HCT116 (cell line): ENCODE results near the gene PARD6G. TPM values are rescaled to one million over a fixed set of nuclear protein-coding genes. Genes with fewer than 3 reads are reported as not detected.

Experiments
- ATAC-seq: fragments of 200-7000 bp; cut with Tn5 transposase; 2 replicates; pipeline ENCODE4 v1.9.1; 2020; ENCODE audit warnings: mild to moderate bottlenecking, moderate library complexity
- BruUV-seq: library from RNA; stranded (reverse); fragments of 400-500 nt; replicated peaks from 2 replicates; lab custom pipeline; 2021; lab: Mats Ljungman, UMichigan
- CTCF ChIA-PET: fragments of 300-600 bp; sonication (Branson Sonifier 250); formaldehyde crosslinking; loops from one replicate; lab custom pipeline; 2021; ENCODE audit warnings: antibody characterized with exemption; lab: Charles Lee
- POLR2A ChIA-PET: fragments of 300-600, 350-600 bp; sonication (Branson Sonifier 250); formaldehyde crosslinking; loops from one replicate; lab custom pipeline; 2021; ENCODE audit warnings: antibody characterized with exemption; lab: Charles Lee
- RAD21 ChIA-PET, 2 experiments: fragments of 300-600 bp; sonication (Branson Sonifier 250); formaldehyde crosslinking; loops; one replicate each; lab custom pipeline; 2023; ENCODE audit warnings: low total read pairs in 2 of 2; ENCODE audit not compliant: uncharacterized antibody in 2 of 2, unreplicated experiment in 2 of 2, low non-redundant PET in 1 of 2; lab: Charles Lee
- DNase-seq: peaks from one replicate; pipeline ENCODE4 v3.0.0-alpha.2; 2010; ENCODE audit warnings: low read depth, low spot score
- H2AFZ ChIP-seq: fragments of 200-600 bp; shearing (Covaris generic), sonication (generic); 2 replicates; pipeline ENCODE4 v1.6.1; 2017; ENCODE audit warnings: low read depth, mixed run types, mixed read lengths, antibody characterized with exemption, low read length; ENCODE audit not compliant: poor library complexity, severe bottlenecking
- H3K27ac ChIP-seq: 2 replicates; pipeline ENCODE4 v1.5.1; 2012; ENCODE audit warnings: low read depth, low read length
- H3K27me3 ChIP-seq: fragments of 200-600 bp; sonication (generic); 2 replicates; pipeline ENCODE4 v1.6.1; 2016; ENCODE audit warnings: mixed run types, low read length, mixed read lengths; ENCODE audit not compliant: insufficient read depth
- H3K36me3 ChIP-seq, 2 experiments: fragments of 200-500 bp in 1 of 2; fragments of 200-600 bp in 1 of 2; sonication (Bioruptor generic) in 1 of 2; sonication (generic) in 1 of 2; 2 replicates each; pipeline versions ENCODE4 v1.5.1 to v1.6.1; 2014 to 2016; ENCODE audit warnings: low read length in 2 of 2, inconsistent platforms in 1 of 2, mixed read lengths in 1 of 2, mixed run types in 1 of 2; ENCODE audit not compliant: insufficient read depth in 2 of 2, control insufficient read depth in 1 of 2
- H3K4me1 ChIP-seq, 2 experiments: fragments of 200-600 bp in 1 of 2; sonication (generic) in 1 of 2; 2 replicates each; pipeline versions ENCODE4 v1.5.1 to v1.6.1; 2012 to 2017; ENCODE audit warnings: low read length in 2 of 2, inconsistent platforms in 1 of 2, mild to moderate bottlenecking in 1 of 2, mixed read lengths in 1 of 2, mixed run types in 1 of 2, moderate library complexity in 1 of 2; ENCODE audit not compliant: insufficient read depth in 2 of 2, control insufficient read depth in 1 of 2
- H3K4me2 ChIP-seq: fragments of 200-600 bp; sonication (generic); 2 replicates; pipeline ENCODE4 v1.6.1; 2017; ENCODE audit warnings: mixed run types, low read length, mixed read lengths
- H3K4me3 ChIP-seq, 2 experiments: fragments of 200-600 bp in 1 of 2; sonication (generic) in 1 of 2; replicated peaks in 1 of 2; 2 replicates each; pipeline ENCODE4 v1.5.1; 2011 to 2016; ENCODE audit warnings: low read length in 2 of 2, control low read depth in 1 of 2, low read depth in 1 of 2, mild to moderate bottlenecking in 1 of 2, mixed read lengths in 1 of 2, mixed run types in 1 of 2
- H3K79me2 ChIP-seq: fragments of 200-600 bp; sonication (generic); 2 replicates; pipeline ENCODE4 v1.6.1; 2017; ENCODE audit warnings: mild to moderate bottlenecking, mixed run types, low read length, moderate library complexity, mixed read lengths; ENCODE audit not compliant: insufficient read depth
- H3K9ac ChIP-seq: fragments of 200-600 bp; sonication (generic); 2 replicates; pipeline ENCODE4 v1.6.1; 2016; ENCODE audit warnings: low read length, mixed read lengths
- H3K9me2 ChIP-seq: fragments of 200-600 bp; sonication (generic), shearing (Covaris generic); 2 replicates; pipeline ENCODE4 v1.6.1; 2017; ENCODE audit warnings: mixed run types, mild to moderate bottlenecking, moderate library complexity; ENCODE audit not compliant: insufficient read depth
- H3K9me3 ChIP-seq, 2 experiments: fragments of 200-500 bp in 1 of 2; fragments of 200-600 bp in 1 of 2; sonication (Bioruptor generic) in 1 of 2; sonication (generic) in 1 of 2; 2 replicates each; pipeline ENCODE4 v1.6.1; 2014 to 2017; ENCODE audit warnings: low read length in 2 of 2, mixed read lengths in 2 of 2, inconsistent platforms in 1 of 2, low read depth in 1 of 2, mild to moderate bottlenecking in 1 of 2, mixed run types in 1 of 2, moderate library complexity in 1 of 2; ENCODE audit not compliant: control insufficient read depth in 1 of 2, insufficient read depth in 1 of 2
- H4K20me1 ChIP-seq: fragments of 200-600 bp; sonication (generic), shearing (Covaris generic); 2 replicates; pipeline ENCODE4 v1.6.1; 2017; ENCODE audit warnings: mixed run types, mild to moderate bottlenecking, moderate library complexity; ENCODE audit not compliant: insufficient read depth
- CBX3 ChIP-seq: IDR thresholded peaks from 2 replicates; pipeline ENCODE4 v1.6.1; 2012; ENCODE audit warnings: low read depth
- CEBPB ChIP-seq: IDR thresholded peaks from 2 replicates; pipeline ENCODE4 v1.6.1; 2012; ENCODE audit warnings: low read depth
- CTCF ChIP-seq, 3 experiments: fragments of 200-600 bp in 1 of 3; sonication (generic) in 1 of 3; IDR thresholded peaks in 2 of 3; conservative IDR thresholded peaks in 1 of 3; 2 replicates each; pipeline ENCODE4 v1.5.1; 2012 to 2017; ENCODE audit warnings: low read depth in 2 of 3, low read length in 2 of 3, antibody characterized with exemption in 1 of 3, borderline replicate concordance in 1 of 3, control low read depth in 1 of 3, mild to moderate bottlenecking in 1 of 3, mixed read lengths in 1 of 3, mixed run types in 1 of 3, moderate library complexity in 1 of 3; ENCODE audit not compliant: insufficient read depth in 1 of 3
- EGR1 ChIP-seq: IDR thresholded peaks from 2 replicates; pipeline ENCODE4 v1.6.1; 2012; ENCODE audit warnings: low read depth
- EZH2 ChIP-seq: fragments of 200-600 bp; sonication (generic); IDR thresholded peaks from 2 replicates; pipeline ENCODE4 v1.6.1; 2017; ENCODE audit warnings: antibody characterized with exemption, mixed run types
- JUND ChIP-seq: IDR thresholded peaks from 2 replicates; pipeline ENCODE4 v1.6.1; 2012
- MAX ChIP-seq: IDR thresholded peaks from 2 replicates; pipeline ENCODE4 v1.6.1; 2012
- POLR2AphosphoS5 ChIP-seq: IDR thresholded peaks from 2 replicates; pipeline ENCODE4 v1.6.1; 2011; ENCODE audit warnings: mild to moderate bottlenecking, low read depth, low read length, moderate library complexity
- RAD21 ChIP-seq: IDR thresholded peaks from 2 replicates; pipeline ENCODE4 v1.6.1; 2012; ENCODE audit warnings: low read depth, mild to moderate bottlenecking
- SRF ChIP-seq: IDR thresholded peaks from 2 replicates; pipeline ENCODE4 v1.6.1; 2012; ENCODE audit warnings: low read depth
- TCF7L2 ChIP-seq: IDR thresholded peaks from 2 replicates; pipeline ENCODE4 v1.7.0; 2011; ENCODE audit warnings: borderline replicate concordance, inconsistent platforms; ENCODE audit not compliant: insufficient read depth, insufficient read length; ENCODE audit errors: extremely low read depth
- ZBTB33 ChIP-seq: IDR thresholded peaks from 2 replicates; pipeline ENCODE4 v1.6.1; 2011; ENCODE audit warnings: mild to moderate bottlenecking, low read length, moderate library complexity; ENCODE audit not compliant: insufficient replicate concordance; ENCODE audit errors: extremely low read depth
- ZFX ChIP-seq: fragments of 450-650 bp; IDR thresholded peaks from 2 replicates; pipeline ENCODE4 v1.6.1; 2017
- ZNF274 ChIP-seq: fragments of 200-500 bp; sonication (Bioruptor generic); IDR thresholded peaks from 2 replicates; pipeline ENCODE4 v1.6.1; 2014; ENCODE audit warnings: mild to moderate bottlenecking, low read depth, low read length, inconsistent platforms
- intact Hi-C: fragments of 100-400 bp; cut with micrococcal nuclease; formaldehyde crosslinking; loops from 2 replicates; pipeline ENCODE4 v1.10.0; 2022
- total RNA-seq: library from RNA; stranded (reverse); gene quantifications from one replicate; pipeline ENCODE4 v1.2.1, GENCODE V29; 2021; ENCODE audit not compliant: unreplicated experiment

Gene PARD6G
- total RNA-seq, 1 experiment from 2014 or later: 12.8 TPM

- TF ChIP-seq CTCF (IDR thresholded peaks at IDR 0.05 in 2 of 3, conservative IDR thresholded peaks at IDR 0.05 in 1 of 3; ENCODE audit: borderline replicate concordance in 1 of 3, insufficient read depth in 1 of 3, low read depth in 2 of 3, low read length in 2 of 3) (no peak), EGR1 (no peak), SRF (no peak), EZH2 (no peak)
These were observed 100.3 kb downstream of the PARD6G start (continued) for GRCh38 chr18:80147037-80147417.

GRCh38 chr18:80145196-80145804, 102.0 kb downstream of the PARD6G start:
- RAD21 ChIA-PET: no interaction called here
- Histone ChIP-seq H3K27ac (no peak overlapping the region), H3K79me2 (no peaks in the 10 kb centered on the region; the same call in 1 of the 2 replicates), H4K20me1 (0 out of 2 replicates have a peak, but pooled peaks cover 3% of the 10 kb centered on the region), H2AFZ (no peak overlapping the region), H3K9ac (no peak overlapping the region), H3K9me2 (no peaks in the 10 kb centered on the region), H3K4me1 (no peaks in the 10 kb centered on the region), H3K4me3 (no peak overlapping the region), H3K36me3 (peaks cover 0 to 5% of the 10 kb centered on the region in 2 experiments; a peak in 3 of 4 replicates), H3K4me2 (no peak overlapping the region), H3K9me3 (no peaks in the 10 kb centered on the region), H3K27me3 (no peaks in the 10 kb centered on the region)
- CTCF ChIA-PET: interaction anchor here (1.8 kb wide), 1 partner anchor 12 kb away, joined by 6 read pairs; no protein-coding TSS in a partner anchor
- intact Hi-C loops: no loop called here
- ATAC-seq: no peak
- no TSS peak for BruUV-seq
- DNase-seq: no peak
- POLR2A ChIA-PET: no interaction called here
- no peak for TF ChIP-seq EZH2
- no peak for TF ChIP-seq CEBPB
- TF ChIP-seq ZNF274: no peak
- no peak for TF ChIP-seq MAX
- no peak for TF ChIP-seq RAD21
- TF ChIP-seq ZBTB33: no peak
- TF ChIP-seq TCF7L2: no peak
- no peak for TF ChIP-seq CBX3
- no peak for TF ChIP-seq JUND
- no peak for TF ChIP-seq ZFX
- TF ChIP-seq POLR2AphosphoS5: no peak
